Measurements from ENCODE around the gene CLK2. TPM values are rescaled to one million over a fixed set of nuclear protein-coding genes. Genes with fewer than 3 reads are reported as not detected.

Gene CLK2
- total RNA-seq (2022; extraction: Qiagen RNA extraction), result 22.4 to 32.0 TPM (median 30.1 TPM) in 5 replicates

DNA sequence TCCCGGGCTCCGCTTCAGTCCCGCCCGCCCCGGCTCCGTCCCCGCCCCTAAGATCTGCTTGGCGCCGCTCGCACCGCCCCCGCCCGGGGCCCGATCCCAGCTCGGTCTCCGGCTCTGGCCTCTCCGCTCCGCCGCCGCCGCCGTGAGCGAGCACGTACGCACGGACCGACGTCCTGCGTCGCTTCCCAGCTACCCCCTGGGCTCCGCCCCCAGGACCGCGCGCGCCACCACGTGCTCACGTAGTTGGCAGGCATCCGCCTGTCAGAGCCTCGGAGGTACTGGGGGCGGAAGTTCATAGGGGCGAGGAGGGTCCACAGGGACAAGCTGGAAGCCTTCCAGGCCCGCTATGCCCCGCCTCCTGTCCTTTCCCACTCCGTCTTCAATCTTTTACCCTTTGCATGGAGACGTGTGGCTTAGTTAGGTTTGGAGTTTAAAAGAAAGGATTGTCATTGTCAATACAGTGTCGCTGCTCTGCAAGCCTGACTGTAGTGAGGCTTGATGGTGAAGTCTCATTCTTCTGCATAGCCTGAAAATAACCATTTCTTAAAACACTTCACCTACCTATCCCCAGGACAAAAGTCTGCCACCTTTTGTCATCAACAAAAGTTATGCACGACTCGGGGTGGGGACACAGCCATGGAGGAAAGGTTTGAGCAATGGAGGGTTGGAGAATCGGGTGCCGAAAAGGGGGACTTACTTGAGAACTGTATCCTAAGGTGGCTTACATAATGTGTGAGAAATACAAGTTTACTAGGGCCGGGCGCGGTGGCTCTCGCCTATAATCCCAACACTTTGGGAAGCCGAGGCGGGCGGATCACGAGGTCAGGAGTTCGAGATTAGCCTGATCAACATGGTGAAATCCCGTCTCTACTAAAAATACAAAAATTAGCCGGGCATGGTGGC lies at the start of gene CLK2:
CLK2 (minus strand) TSS at position 162 of the 903 bp plus-strand sequence. CDS start 2,527 bp downstream, outside the sequence.

DNA sequence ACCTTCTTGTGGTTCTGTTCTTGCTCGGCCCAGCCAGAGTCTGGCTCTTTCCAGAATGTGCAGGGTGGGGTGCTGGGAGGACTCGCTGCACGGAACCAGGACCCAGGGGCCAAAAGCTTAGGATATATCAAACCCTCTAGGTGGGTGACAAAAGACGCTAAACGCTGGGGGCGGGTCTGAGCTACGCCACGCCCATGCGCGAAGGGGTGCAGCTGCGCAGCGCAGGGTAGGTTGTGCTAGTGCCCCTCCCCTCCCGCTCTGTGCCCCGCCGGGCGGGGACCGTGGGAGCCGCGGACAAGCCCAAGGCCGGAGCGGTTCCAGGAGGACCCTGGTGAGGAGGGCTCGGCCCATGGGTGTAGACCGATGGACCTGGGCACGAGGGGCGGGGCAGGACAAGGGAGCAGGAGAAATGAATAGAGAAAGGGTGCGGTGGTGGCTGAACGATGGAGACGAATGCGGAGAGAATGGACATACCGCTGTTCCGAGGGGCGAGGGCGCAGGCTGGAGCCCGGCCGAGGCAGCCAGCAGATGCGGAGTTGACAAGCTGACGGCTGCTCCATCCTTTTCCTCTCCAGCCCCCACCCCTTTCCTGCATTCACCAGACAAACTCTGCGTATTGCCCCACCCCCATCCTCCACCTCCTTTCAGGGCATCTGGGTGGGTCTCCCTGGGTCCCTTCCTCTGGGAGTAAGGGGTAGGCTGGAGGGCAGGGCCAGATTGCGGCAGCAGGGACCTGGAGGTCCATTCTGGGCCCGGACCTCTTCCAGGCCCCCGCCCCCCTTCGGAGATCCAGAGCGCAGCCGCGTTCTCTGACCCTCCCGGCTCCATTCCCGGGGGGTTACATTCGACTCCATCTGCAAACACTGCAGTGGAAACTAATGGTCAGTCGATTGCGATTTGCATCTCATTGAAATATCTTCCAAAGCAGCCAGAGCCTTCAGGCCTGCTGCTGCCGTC lies 47.6 kb upstream of the CLK2 start, which contains the start of gene RUSC1:
RUSC1 (plus strand) TSS at position 234 of the 957 bp plus-strand sequence. CDS start 880 bp downstream, outside the sequence.

DNA sequence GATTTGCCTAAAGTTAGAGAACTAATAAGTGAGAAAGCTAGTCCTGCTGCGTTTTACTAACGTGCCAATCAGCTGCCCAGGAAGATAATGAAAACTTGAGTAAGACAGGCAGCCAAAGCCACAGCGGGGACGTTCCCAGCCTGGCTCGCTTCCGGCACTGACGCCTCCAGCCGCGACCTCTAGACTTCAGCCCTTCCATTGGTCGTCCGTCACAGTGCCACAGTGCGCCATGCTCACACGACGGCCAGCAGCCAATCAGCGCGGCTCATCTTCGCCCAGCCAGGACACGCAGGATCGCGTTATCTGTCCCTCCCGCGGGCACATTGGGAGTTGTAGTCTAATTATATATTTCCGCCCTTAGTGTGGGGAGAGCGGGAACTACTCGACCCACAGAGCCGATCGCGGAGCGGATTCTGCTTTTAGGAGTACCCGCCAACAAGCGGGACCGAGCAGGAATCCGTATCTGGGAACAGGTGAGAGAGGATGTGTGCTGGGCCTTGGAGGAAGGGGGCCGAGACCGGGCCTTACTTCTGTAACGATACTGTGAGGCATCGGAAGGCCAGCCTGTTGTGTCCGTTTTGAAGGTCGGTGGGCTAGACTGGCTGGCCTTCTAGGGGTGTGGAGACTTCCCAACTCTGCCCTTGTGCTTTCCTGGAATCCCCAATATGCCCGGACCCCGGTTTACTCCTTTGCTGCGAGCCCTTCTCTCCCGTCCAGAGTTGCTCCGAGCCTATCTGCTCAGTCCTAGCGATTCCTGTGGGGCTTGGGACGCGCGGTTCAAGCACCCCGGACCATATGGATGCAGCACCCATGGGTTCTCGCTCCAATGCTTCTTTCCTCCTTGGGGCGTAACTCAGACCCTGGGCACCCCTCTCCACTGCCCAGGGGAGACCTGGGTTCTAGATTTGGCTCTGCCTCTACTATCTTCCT lies 35.5 kb upstream of the CLK2 start, which contains the start of gene FDPS:
FDPS (plus strand) TSS at position 374 of the 930 bp plus-strand sequence. CDS start 924 bp downstream, outside the sequence.

DNA sequence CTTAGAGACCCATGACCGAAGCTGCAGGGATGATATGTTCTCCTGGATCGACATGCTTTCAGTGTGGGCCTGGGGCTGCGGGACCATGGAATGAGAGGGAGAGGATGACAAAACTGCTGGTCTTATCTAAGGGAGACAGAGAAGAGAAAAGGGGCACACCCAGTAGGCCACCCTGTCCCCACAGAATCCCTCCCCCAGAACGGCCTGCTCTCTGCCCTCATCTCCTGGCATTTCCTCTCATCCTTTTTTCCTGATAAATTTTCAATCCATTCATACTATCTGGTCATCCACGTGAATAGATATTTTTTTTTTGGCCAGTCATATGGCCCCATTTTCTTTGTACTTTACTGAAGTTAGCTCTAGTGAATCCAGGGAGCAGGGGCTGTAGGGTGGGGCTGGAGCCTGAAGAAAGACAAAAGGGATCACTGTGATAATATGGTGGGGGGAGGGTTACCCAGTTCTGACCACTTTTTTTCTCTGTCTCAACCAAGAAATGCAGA lies 28.1 kb upstream of the CLK2 start, which contains the start of gene PKLR:
PKLR (minus strand) TSS at position 97 of the 500 bp plus-strand sequence; CDS start at position 54, 43 bp downstream.

DNA sequence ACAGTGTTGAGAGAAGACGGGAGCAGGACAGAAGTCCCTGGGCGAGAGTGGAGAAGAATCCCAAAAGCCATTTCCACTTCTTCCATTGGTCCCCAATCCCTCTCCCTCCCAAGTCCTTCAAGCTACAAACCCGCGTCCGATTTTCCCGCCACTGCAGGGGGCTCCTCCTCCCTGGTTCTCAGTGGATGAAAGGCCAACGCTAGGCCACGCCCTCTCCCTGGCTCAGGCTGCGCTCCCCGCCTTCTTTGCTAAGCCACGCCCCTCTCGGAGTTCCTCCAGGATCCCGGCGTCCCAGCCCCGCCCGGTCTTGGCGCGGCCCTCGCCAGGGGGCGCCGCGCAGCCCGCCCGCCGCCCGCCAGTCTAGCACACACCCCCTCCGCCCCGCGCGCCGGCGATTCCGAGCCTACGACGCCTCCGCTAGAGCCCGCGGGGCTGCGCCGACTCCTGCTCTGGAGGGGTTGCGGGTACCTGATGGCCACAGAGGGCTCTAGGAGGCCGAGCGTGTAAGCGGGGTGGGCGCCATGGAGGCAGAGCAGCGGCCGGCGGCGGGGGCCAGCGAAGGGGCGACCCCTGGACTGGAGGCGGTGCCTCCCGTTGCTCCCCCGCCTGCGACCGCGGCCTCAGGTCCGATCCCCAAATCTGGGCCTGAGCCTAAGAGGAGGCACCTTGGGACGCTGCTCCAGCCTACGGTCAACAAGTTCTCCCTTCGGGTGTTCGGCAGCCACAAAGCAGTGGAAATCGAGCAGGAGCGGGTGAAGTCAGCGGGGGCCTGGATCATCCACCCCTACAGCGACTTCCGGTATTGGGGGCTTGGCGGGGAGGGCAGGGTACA lies 4.0 kb upstream of the CLK2 start, which contains the start of gene HCN3:
HCN3 (plus strand) TSS at position 394 of the 832 bp plus-strand sequence; CDS start at position 522, 128 bp downstream.

DNA sequence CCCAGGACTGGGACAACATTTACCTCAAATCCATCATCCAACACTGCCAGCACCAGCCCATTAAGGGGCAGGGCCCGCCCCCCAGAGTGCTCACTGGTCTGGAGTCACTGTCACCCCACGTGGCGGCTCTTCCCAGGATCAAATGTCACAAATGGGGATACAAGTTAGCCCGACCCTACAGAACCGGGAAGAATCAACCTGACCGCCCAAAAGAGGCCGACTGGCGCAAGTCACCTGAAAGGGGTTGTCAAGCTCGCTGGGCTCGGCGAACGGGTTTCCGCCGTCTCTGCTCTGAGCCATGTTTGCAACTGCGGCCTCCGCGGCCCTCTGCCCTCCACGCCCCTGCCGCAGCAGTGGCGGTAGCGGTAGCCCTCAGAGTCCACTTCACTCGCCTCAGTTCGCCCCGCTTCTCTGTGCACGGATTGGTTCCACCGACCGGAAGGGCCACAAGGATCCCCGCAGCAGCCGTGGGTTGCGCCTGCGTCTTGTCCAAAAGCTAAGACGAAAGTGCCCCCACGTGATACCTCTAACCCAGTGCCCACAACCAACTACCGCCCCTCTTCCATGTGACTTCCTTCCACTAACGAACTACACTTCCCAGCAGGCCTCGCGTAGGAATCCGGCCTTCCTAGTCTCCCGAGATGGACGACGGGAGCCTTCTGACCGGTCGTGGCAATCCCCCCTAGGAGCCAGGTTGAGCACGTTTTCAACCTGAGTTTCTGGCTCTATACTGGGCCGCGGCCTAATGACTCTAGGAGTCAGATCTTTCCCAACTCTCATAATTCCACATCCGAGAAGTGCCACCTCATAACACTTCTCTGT lies 11.2 kb downstream of the CLK2 start, which contains the start of gene SCAMP3:
SCAMP3 (minus strand) TSS at position 509 of the 822 bp plus-strand sequence; CDS start at position 300, 209 bp downstream.

DNA sequence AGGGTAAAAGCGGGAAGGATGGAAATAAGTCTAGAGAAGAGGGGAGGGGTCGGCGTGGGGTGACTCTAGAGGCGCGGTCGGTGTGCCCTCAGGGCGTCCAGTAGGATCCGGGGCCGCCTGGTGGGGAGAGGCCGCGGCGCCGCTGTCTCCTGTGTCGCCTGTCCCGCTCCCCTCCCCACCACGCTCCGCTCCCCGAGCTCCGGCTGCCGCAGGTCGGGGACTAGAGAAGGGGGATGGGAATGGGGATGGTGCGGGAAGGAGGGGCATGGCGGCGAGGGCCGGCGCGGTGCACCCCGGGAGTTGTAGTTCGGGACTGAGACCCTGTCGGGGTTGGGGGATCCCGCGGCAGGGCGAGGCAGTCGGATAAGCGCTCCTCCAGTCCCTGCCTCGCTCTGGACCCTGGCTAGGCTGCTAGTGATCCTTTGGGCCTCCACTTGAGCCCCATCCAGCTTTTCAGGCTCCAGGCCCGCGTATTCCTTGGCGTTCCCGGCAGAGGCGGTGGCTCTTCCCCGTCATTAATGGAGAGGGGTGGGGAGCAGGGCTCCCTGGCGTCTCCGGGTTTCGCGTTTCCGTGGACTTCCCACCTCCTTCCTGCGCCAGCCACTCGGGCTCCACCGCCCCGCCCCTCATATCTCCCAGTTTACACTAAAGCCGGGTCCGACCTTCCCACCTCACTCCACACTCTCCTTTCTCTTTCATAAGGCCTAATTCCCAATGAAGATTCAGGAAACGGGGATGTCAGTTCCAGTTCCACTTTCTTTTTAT lies 17.9 kb downstream of the CLK2 start, which contains the start of gene ENTREP3:
ENTREP3 (minus strand) TSS at position 241 of the 765 bp plus-strand sequence. CDS start 606 bp downstream, outside the sequence.

Other genes with a start within 250 kb of the CLK2 start
- 0.35 to 0.57 TPM (median 0.46 TPM) in 5 replicates for gene DCST2, start 239.7 kb downstream of the CLK2 start, total RNA-seq (2022; extraction: Qiagen RNA extraction)
- 0.07 to 0.08 TPM in 2 of 5 replicates, not detected in the others for gene DCST1, start 239.7 kb downstream of the CLK2 start, total RNA-seq (2022; extraction: Qiagen RNA extraction)
- 52.7 to 90.3 TPM (median 81.7 TPM) in 5 replicates for gene ADAM15, start 222.2 kb downstream of the CLK2 start, total RNA-seq (2022; extraction: Qiagen RNA extraction)
- gene EFNA4, start 209.8 kb downstream of the CLK2 start, total RNA-seq (2022; extraction: Qiagen RNA extraction), result 7.4 to 9.9 TPM (median 8.7 TPM) in 5 replicates
- gene EFNA3, start 194.7 kb downstream of the CLK2 start, total RNA-seq (2022; extraction: Qiagen RNA extraction), result 3.4 to 5.1 TPM (median 4.7 TPM) in 5 replicates
- 32.8 to 53.9 TPM (median 38.3 TPM) in 5 replicates for gene EFNA1, start 145.6 kb downstream of the CLK2 start, total RNA-seq (2022; extraction: Qiagen RNA extraction)
- 29.3 to 36.5 TPM (median 34.8 TPM) in 5 replicates for gene SLC50A1, start 137.7 kb downstream of the CLK2 start, total RNA-seq (2022; extraction: Qiagen RNA extraction)
- 73.6 to 114 TPM (median 112 TPM) in 5 replicates for gene DPM3, start 133.0 kb downstream of the CLK2 start, total RNA-seq (2022; extraction: Qiagen RNA extraction)
- gene KRTCAP2, start 100.2 kb downstream of the CLK2 start, total RNA-seq (2022; extraction: Qiagen RNA extraction), result 220 to 279 TPM (median 243 TPM) in 5 replicates
- 1.4 to 2.5 TPM (median 2.1 TPM) in 5 replicates for gene TRIM46, start 99.7 kb downstream of the CLK2 start, total RNA-seq (2022; extraction: Qiagen RNA extraction)
- gene THBS3, start 65.6 kb downstream of the CLK2 start, total RNA-seq (2022; extraction: Qiagen RNA extraction), result 6.6 to 10.6 TPM (median 9.6 TPM) in 5 replicates
- 64.0 to 78.2 TPM (median 76.5 TPM) in 5 replicates for gene MTX1, start 64.8 kb downstream of the CLK2 start, total RNA-seq (2022; extraction: Qiagen RNA extraction)
- gene ENTREP3, start 18.0 kb downstream of the CLK2 start, total RNA-seq (2022; extraction: Qiagen RNA extraction), result 25.2 to 39.2 TPM (median 37.1 TPM) in 5 replicates
- 99.6 to 133 TPM (median 128 TPM) in 5 replicates for gene SCAMP3, start 11.1 kb downstream of the CLK2 start, total RNA-seq (2022; extraction: Qiagen RNA extraction)
- gene HCN3, start 4.0 kb upstream of the CLK2 start, total RNA-seq (2022; extraction: Qiagen RNA extraction), result 3.9 to 6.1 TPM (median 5.1 TPM) in 5 replicates
- 0.05 TPM in 1 of 5 replicates, not detected in the others for gene PKLR, start 27.9 kb upstream of the CLK2 start, total RNA-seq (2022; extraction: Qiagen RNA extraction)
- gene FDPS, start 35.4 kb upstream of the CLK2 start, total RNA-seq (2022; extraction: Qiagen RNA extraction), result 158 to 179 TPM (median 165 TPM) in 5 replicates
- gene RUSC1, start 47.4 kb upstream of the CLK2 start, total RNA-seq (2022; extraction: Qiagen RNA extraction), result 39.2 to 60.5 TPM (median 58.5 TPM) in 5 replicates

Data from A549 treated with CORT108297 at 1 μM for 4 hours (cell line).